IMR-90 (cell line): Measurements from ENCODE around the gene BCAR1.

Experiments used
- CEBPB ChIP-seq: IDR thresholded peaks from 2 replicates; pipeline ENCODE4 v1.6.1; 2012; ENCODE audit warnings: low read depth, low read length, improper control_type of control experiment
- CTCF ChIP-seq: conservative IDR thresholded peaks from 2 replicates; pipeline ENCODE4 v1.5.1; 2012; ENCODE audit warnings: mild to moderate bottlenecking, low read depth, low read length, improper control_type of control experiment
- POLR2A ChIP-seq: IDR thresholded peaks from 2 replicates; pipeline ENCODE4 v1.6.1; 2012; ENCODE audit warnings: mild to moderate bottlenecking, low read depth, low read length
- RAD21 ChIP-seq: IDR thresholded peaks from 2 replicates; pipeline ENCODE4 v1.6.1; 2012; ENCODE audit warnings: low read length, improper control_type of control experiment
- RCOR1 ChIP-seq: IDR thresholded peaks from 2 replicates; pipeline ENCODE4 v1.6.1; 2012; ENCODE audit warnings: mild to moderate bottlenecking, low read length, improper control_type of control experiment; ENCODE audit not compliant: insufficient replicate concordance
- USF2 ChIP-seq: fragments of 150-350 bp; IDR thresholded peaks from 2 replicates; pipeline ENCODE4 v1.6.1; 2017; ENCODE audit warnings: mild to moderate bottlenecking, antibody characterized with exemption, low read length, low read depth

GRCh38 chr16:75207831-75208230 is 43.6 kb downstream of the BCAR1 start:
- no peak for TF ChIP-seq CTCF
- no peak for TF ChIP-seq POLR2A
- no peak for TF ChIP-seq RAD21
- TF ChIP-seq CEBPB = no peak
- no peak for TF ChIP-seq RCOR1
- TF ChIP-seq USF2 = no peak
